GM19239 (cell line): ENCODE data around the gene CHAF1B.

ENCODE experiments used
- DNase-seq: peaks from one replicate; pipeline ENCODE4 v3.0.0; 2011; ENCODE audit warnings: low spot score; ENCODE audit not compliant: insufficient read length
- FAIRE-seq: peaks from 2 replicates; lab custom pipeline; 2011; peaks lifted over from hg19 to GRCh38; lab: Jason Lieb, UNC

Gene CHAF1B

DNA sequence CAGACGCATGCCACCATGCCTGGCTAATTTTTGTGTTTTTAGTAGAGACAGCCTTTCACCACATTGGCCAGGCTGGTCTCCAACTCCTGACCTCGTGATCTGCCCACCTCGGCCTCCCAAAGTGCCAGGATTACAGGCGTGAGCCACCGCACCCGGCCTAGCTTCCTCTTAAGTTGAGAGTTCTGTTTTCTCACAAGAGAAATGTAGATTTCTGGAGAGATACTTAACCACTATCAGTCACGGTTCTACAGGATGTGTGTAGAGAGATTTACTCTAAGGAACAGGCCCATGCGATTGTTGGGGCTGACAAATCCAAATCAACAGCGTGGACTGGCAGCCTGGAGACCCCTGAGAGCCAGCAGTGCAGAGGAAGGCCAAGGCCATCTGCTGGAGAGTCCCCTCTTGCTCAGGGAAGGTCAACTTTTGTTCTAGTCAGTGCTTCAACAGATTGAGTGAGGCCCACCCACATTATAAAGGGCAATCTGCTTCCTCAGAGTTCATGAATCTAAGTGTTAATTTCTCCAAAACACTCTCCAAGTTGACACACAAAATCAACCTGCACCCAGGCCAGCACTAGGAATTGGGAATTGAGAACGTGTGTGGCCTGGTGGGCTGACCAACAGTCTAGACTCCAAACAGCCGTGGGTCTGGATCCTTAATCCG, 38.7 kb downstream of the CHAF1B start:
- FAIRE-seq = no peak
- no peak for DNase-seq

DNA sequence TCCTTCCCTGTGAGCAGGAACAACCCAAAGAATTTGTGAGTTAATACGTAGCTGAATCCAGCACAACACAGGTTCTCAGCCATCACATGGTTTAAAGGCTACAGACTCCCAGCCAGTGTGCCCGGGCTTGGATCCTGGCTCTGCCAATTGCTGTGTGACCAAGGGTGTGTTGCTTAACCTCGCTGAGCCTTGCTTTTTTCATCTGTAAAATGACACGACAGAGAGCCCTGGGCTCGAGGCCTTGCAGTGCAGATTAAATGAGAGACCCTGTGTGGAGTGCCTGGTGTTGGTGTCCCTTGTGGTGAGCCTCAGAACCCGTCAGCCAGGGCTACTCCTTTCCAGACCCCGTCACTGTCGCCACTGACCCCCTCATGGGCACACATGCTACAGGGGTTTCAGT, 39.4 kb downstream of the CHAF1B start:
- DNase-seq (no peak), FAIRE-seq (no peak)

- no peak for FAIRE-seq
Measured at GRCh38 chr21:36425286-36425685, 40.1 kb downstream of the CHAF1B start.

GRCh38 chr21:36427502-36427901, 42.3 kb downstream of the CHAF1B start:
- FAIRE-seq (no peak), DNase-seq (no peak)

More at GRCh38 chr21:36425286-36425685, 40.1 kb downstream of the CHAF1B start:
- DNase-seq = no peak

DNA sequence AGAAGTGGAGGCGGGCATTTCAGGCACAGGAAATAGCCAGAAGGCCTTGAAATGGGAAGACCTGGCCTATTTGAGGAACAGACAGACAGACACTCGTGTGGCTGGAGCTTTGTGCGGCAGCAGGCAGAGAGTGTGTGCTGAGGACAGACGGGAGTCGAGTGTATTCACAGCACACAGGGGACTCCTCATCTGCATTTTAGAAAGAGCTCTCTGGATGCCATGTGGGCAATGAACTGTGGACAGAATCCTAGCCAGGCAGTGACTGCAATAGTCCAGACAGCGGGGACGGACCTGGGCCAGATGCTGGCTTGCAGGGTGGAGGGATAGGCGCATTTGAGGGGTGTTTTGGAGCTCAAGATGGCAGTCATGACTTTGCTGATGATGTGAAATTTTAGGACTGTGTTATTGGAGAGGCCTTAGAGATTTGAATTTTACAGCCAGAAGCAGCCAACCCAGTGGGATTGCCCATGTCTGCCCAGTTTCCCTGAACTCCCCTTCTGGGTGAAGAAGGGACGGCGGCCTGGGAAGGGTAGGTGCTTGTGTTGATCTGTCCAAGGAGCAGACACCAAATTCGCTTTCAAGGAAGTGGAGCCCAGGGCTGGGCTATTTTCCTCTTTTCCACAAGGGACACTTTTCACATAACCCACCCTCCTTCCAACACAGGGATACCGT, 43.7 kb downstream of the CHAF1B start:
- FAIRE-seq (no peak), DNase-seq (no peak)

- DNase-seq (peak; percentile 71), FAIRE-seq (peak; percentile 75)
Measured at GRCh38 chr21:36429947-36430546, 44.9 kb downstream of the CHAF1B start.

DNA sequence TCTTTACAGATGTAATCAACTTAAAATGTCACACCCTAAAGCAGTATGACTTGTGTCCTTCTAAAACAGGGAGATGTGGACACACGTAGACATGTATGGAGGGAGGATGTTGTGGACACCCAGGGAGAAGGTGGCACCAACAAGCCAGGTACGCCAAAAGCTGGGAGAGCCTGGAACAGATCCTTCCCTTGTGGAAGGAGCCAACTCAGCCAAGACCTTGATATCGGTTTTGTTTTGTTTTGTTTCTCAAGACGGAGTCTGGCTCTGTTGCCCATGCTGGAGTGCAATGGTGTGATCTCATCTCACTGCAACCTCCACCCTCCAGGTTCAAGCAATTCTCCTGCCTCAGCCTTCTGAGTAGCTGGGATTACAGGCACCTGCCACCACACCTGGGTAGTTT, 45.6 kb downstream of the CHAF1B start:
- DNase-seq (no peak), FAIRE-seq (no peak)

DNA sequence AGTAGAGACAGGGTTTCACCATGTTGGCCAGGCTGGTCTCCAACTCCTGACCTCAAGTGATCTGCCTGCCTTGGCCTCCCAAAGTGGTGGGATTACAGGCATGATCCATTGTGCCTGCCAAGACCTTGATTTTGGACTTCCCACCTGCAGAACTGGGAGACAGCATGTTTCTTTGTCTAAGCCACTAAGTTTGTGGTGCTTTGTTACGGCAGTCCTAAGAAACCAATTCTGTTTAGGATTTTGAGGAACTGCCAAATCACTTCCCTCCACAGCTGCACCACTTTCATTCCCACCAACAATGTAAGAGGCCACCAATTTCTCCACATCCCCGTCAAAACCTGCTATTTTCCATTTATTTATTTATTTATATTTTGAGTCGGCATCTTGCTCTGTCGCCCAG, 46.1 kb downstream of the CHAF1B start:
- DNase-seq = no peak
- no peak for FAIRE-seq

GRCh38 chr21:36433059-36433709, 48.0 kb downstream of the CHAF1B start:
- DNase-seq = no peak
- no peak for FAIRE-seq

DNA sequence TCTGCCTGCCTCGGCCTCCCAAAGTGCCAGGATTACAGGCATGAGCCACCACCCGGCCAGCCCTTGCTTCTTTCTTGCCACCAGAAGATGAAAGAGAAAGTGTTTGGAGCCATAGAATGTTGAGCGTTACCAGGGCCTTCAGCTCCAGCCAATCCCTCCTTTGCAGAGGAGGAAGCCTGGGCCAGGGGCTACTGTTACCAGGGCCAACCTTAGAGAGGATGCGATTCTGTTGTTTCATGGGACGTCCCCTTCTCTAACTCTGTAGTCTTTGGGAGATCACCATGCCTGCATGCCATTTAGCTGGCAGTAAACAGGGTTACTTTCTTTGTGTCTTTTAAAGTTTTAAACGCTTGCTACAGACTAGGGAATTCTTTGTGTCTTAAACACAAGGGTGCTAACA, 49.0 kb downstream of the CHAF1B start:
- no peak for DNase-seq
- no peak for FAIRE-seq

GRCh38 chr21:36436829-36437744, 51.9 kb downstream of the CHAF1B start:
- FAIRE-seq (no peak), DNase-seq (no peak)

- DNase-seq (no peak), FAIRE-seq (no peak)
Measured at GRCh38 chr21:36437745-36438128, 52.5 kb downstream of the CHAF1B start.

GRCh38 chr21:36441715-36442114, 56.5 kb downstream of the CHAF1B start:
- FAIRE-seq (no peak), DNase-seq (no peak)

GRCh38 chr21:36446301-36446700, 61.1 kb downstream of the CHAF1B start:
- DNase-seq = no peak
- FAIRE-seq = no peak

DNA sequence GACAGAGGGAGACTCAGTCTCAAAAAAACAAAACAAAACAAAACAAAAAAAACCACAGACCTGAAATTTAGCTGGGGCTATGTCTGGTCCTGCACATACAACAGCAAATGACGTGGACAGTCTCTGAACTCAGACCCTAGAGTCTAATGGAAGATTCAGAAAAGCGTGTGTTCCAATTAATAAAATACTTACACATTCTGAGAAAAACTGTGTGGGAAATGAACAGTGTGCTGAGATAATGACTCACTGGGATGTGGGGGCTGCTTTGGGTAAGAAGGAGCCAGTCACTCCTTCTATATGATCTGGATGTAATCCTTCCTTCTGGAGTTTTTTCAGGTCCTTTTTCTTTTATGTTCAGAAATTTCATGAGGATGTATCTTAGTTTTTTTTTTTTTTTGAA, 65.3 kb downstream of the CHAF1B start:
- DNase-seq = no peak
- no peak for FAIRE-seq

DNA sequence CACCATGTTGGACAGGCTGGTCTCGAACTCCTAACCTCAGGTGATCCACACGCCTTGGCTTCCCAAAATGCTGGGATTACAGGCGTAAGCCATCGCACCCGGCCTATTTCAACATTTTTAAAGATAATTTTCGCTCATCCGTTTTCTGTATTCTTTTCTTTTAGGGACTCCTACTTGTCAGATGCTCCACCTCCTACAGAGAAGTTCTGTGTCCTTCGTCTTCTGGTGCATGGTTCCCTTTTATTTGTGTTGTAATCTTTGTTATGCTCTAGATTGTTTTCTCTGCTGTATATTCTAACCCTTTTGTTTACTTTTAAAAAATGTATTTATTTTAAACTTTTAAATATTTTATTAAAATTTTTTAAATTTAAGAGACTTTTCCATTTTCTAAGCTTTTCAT, 66.3 kb downstream of the CHAF1B start:
- DNase-seq (no peak), FAIRE-seq (no peak)

GRCh38 chr21:36452281-36452825, 67.2 kb downstream of the CHAF1B start:
- DNase-seq (no peak), FAIRE-seq (no peak)

DNA sequence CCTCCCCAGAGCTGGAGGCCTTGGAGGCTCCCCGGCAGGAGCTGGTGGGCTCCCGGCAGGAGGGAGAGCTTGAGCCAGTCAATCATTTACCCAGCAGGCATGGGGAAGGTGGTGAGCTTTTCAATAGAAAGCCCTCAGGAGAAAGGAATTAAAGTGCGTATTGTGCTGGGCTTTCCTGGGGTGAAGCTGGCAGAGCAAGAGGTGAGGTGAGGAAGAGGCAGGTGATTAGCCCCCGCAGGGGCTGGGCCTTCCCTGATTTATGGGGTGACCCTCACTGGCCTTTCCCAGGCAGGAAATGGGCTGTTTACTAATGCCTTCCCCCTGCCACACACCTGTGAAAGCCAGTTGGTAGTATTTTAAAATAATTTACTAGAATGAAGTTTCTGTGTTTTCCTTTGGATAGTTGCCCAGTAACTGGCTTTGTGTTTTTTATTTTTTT, 68.9 kb downstream of the CHAF1B start:
- FAIRE-seq = no peak

DNA sequence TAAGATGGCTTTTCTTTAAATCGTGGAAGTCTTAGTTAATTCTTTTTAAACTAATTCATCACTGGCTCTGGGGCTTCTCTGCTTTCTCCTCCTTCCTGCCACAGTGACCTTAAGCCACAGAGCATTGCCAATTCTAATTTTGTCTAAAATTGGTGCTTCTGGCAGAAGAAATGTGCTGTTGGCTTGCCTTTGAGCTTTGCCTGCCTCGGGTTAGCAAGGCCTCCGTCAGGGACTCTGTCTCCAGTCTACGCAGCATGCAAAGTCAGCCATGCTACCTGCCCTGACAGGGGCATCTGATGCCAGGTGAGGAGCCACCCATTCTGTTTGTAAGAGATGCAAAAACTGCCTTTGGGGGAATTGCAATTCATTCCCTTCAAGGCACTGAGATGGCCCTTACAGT, 69.5 kb downstream of the CHAF1B start:
- DNase-seq (no peak), FAIRE-seq (no peak)

More for the DNA sequence above, 68.9 kb downstream of the CHAF1B start:
- DNase-seq = no peak
